Left ventricle myocardium inferior (tissue), 1 donor: ENCODE measurements around the gene ACSS2. TPM values are rescaled to one million over a fixed set of nuclear protein-coding genes. Genes with fewer than 3 reads are reported as not detected.

Experiments used
- DNase-seq: peaks from one replicate; pipeline ENCODE4 v3.0.0-alpha.2; 2020
- H3K27ac ChIP-seq: fragments of 200-600 bp; replicated peaks from 2 replicates; pipeline ENCODE4 v1.8.0; 2021
- H3K27me3 ChIP-seq: fragments of 200-600 bp; 2 replicates; pipeline ENCODE4 v1.8.0; 2021; ENCODE audit warnings: low read depth
- H3K36me3 ChIP-seq: fragments of 200-600 bp; 2 replicates; pipeline ENCODE4 v1.8.0; 2021
- H3K4me1 ChIP-seq: fragments of 200-600 bp; 2 replicates; pipeline ENCODE4 v1.8.0; 2021
- H3K4me3 ChIP-seq: fragments of 200-600 bp; 2 replicates; pipeline ENCODE4 v1.8.0; 2021; ENCODE audit warnings: mild to moderate bottlenecking, moderate library complexity
- H3K9me3 ChIP-seq: fragments of 200-600 bp; replicated peaks from 2 replicates; pipeline ENCODE4 v1.8.0; 2021
- intact Hi-C: fragments of 100-400 bp; cut with micrococcal nuclease; formaldehyde crosslinking; loops from one replicate; pipeline ENCODE4 v1.11.0; 2022
- total RNA-seq: library from RNA; stranded (reverse); fragmentation: NEBNext Ultra II Directional; extraction: Animal tissue kit (Norgen Biotek cat#: 25700); gene quantifications from one replicate; pipeline ENCODE4 v1.2.1, GENCODE V29; 2021
- TF ChIP-seq, protein P1 (sequence below): fragments of 200-600 bp; IDR thresholded peaks from 2 replicates; pipeline ENCODE4 v1.8.0; 2021; ENCODE audit warnings: antibody characterized with exemption, mild to moderate bottlenecking, borderline replicate concordance
- donor health status: DM: no; HTN: yes; CAD: no; lungs with severe emphysema.

Gene ACSS2
- total RNA-seq, 1 donor from 2014 or later = 101 TPM

DNA sequence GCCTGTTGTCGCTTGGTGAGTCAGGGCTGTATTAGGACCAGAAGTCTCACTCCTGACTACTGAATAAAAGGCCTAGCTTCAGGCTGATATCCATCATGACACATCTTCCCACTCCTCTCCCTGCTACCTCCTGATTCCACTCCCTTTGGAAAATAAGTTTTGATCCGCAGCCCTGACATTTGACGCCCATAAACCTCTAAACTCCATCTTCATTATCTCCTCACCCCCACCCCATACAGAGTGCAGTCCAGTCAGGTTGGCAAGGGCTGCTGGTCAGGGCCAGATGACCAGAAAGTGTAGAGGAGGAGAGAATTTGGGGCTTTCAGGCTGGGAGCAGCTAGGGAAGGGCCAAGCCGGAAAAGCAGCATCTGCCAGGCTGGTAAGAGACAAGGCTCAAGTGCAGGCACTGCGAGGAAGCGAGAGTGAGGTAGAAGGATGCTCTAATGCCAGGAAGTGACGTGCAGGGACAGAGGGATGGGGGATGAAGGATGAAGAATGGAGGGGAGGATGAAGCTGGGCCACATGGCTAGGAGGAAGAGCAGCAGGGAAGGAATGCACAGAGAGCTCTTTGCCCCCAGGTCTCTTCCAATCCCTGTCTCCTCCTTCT is 5.0 kb upstream of the ACSS2 start:
- no peak for DNase-seq
- no peaks in the 10 kb centered on the region for H3K27me3 ChIP-seq
- TF ChIP-seq, protein P1, sequence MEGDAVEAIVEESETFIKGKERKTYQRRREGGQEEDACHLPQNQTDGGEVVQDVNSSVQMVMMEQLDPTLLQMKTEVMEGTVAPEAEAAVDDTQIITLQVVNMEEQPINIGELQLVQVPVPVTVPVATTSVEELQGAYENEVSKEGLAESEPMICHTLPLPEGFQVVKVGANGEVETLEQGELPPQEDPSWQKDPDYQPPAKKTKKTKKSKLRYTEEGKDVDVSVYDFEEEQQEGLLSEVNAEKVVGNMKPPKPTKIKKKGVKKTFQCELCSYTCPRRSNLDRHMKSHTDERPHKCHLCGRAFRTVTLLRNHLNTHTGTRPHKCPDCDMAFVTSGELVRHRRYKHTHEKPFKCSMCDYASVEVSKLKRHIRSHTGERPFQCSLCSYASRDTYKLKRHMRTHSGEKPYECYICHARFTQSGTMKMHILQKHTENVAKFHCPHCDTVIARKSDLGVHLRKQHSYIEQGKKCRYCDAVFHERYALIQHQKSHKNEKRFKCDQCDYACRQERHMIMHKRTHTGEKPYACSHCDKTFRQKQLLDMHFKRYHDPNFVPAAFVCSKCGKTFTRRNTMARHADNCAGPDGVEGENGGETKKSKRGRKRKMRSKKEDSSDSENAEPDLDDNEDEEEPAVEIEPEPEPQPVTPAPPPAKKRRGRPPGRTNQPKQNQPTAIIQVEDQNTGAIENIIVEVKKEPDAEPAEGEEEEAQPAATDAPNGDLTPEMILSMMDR = no peak
- H3K4me3 ChIP-seq = peak overlapping the region; percentile 89
- H3K9me3 ChIP-seq = no peaks in the 10 kb centered on the region
- H3K36me3 ChIP-seq = no peaks in the 10 kb centered on the region
- peaks cover 56% of the 10 kb centered on the region for H3K4me1 ChIP-seq
- intact Hi-C loops = loop anchor here (5.0 kb wide), 1 partner anchor 91 kb away; no protein-coding TSS in a partner anchor
- H3K27ac ChIP-seq = peak overlapping the region; percentile 84

DNA sequence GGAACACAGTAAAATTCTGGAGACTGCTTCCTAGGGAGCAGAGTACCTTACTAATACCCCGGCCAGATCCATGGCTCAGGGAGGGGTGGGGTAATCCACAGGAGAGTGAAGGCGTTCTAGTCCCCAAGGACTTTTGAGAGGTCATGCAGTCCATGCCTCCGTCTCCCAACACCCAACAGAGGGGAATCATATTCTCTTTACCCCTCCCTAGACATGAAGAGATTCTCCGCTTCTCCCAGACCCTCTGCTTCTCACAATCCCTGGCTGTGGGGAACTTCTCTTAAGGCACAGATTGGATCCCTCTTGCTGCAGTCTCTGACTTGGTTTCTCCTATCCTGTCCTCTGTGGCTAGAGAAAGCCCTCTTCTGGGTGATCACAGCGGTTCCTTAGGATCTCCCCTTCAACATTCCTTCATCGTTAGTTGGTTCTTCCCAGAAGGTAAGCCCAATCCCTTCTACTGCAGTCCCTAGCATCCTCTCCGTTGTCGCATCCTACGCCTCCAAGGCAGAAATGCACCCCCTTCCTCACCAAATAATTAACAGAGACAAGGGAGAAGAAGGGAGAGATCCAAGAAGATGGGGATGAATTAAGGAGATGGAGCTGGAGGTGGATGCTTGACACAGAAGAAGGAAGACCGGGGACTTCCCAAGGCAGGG is 4.3 kb upstream of the ACSS2 start:
- H3K27me3 ChIP-seq = no peaks in the 10 kb centered on the region
- no peaks in the 10 kb centered on the region for H3K36me3 ChIP-seq
- intact Hi-C loops = loop anchor here (5.0 kb wide), 1 partner anchor 90 kb away; no protein-coding TSS in a partner anchor
- TF ChIP-seq, protein P1 = no peak
- peaks cover 63% of the 10 kb centered on the region for H3K4me1 ChIP-seq
- no peak for DNase-seq
- peak overlapping the region; percentile 84 for H3K27ac ChIP-seq
- no peaks in the 10 kb centered on the region for H3K9me3 ChIP-seq
- H3K4me3 ChIP-seq = peak overlapping the region; percentile 89

DNA sequence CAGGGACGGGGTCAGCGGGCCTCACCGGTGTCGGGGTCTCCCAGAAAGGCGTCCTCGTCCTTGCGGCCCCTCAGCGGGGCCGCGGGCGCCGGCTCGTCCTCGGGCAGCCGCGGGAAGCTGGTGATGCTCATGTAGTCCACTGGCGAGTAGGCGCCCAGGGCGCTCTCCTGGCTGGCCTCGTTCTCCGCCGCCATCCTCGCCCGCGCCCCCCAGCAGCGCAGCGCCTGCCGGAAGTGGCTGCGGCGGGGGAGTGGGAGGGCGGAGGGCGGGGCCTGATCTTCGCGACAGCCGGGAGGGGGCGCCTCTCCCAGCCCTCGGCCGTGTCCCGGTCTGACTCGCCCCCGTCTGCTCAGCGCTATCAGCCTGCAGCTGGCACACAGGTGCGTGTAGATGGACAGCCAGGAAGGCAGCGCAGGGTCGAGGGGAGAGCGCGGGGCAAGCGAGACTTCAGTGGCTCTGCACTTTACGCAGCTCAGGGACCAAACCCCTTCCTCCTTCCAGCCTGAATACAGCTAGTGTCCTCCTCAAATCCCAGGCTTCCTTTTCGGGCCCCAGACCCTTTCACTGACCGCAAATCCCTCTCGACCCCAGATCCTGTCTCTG is 3.7 kb upstream of the ACSS2 start, which contains the start of gene GGT7:
TSS of gene GGT7 (minus strand) at position 235 of the 603 bp plus-strand sequence. CDS start at position 194, 41 bp downstream.
- DNase-seq = peak; percentile 85
- intact Hi-C loops = loop anchor here (5.0 kb wide), 1 partner anchor 90 kb away; no protein-coding TSS in a partner anchor
- Histone ChIP-seq H3K4me1 (peaks cover 69% of the 10 kb centered on the region), H3K4me3 (peak within 1 kb of the TSS; percentile 89), H3K27ac (peak within 1 kb of the TSS; percentile 84), H3K36me3 (no peaks in the 10 kb centered on the region), H3K27me3 (no peaks in the 10 kb centered on the region), H3K9me3 (no peaks in the 10 kb centered on the region)
- TF ChIP-seq, protein P1 = peak; percentile 77

DNA sequence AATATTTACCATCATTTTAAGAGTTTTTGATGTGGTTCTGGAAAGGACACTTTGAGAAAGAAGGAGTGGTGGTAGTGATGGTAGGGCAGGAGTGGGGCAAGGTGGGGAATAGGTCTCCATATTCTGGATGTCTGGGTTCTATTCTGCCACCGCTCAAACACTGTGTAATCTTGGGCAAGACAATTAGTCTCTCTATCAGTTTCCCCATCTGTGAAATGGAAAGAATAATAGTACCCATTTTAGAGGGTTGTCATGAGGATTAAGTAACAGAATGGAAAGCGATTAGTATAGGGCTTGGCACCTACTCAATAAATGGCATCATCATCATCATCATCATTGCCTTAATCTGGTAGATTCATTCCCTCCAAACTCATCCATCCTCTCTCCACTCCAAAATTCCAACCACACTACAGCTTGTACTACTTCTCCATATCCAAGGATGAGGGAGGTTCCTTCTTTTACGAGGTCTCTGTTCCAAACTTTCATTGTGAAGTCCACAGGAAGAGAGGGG is 2.8 kb upstream of the ACSS2 start:
- intact Hi-C loops = loop anchor here (5.0 kb wide), 1 partner anchor 89 kb away; no protein-coding TSS in a partner anchor
- no peaks in the 10 kb centered on the region for H3K9me3 ChIP-seq
- no peaks in the 10 kb centered on the region for H3K36me3 ChIP-seq
- peak overlapping the region; percentile 89 for H3K4me3 ChIP-seq
- peaks cover 78% of the 10 kb centered on the region for H3K4me1 ChIP-seq
- TF ChIP-seq, protein P1 = no peak
- H3K27ac ChIP-seq = peak overlapping the region; percentile 84
- DNase-seq = no peak
- no peaks in the 10 kb centered on the region for H3K27me3 ChIP-seq

DNA sequence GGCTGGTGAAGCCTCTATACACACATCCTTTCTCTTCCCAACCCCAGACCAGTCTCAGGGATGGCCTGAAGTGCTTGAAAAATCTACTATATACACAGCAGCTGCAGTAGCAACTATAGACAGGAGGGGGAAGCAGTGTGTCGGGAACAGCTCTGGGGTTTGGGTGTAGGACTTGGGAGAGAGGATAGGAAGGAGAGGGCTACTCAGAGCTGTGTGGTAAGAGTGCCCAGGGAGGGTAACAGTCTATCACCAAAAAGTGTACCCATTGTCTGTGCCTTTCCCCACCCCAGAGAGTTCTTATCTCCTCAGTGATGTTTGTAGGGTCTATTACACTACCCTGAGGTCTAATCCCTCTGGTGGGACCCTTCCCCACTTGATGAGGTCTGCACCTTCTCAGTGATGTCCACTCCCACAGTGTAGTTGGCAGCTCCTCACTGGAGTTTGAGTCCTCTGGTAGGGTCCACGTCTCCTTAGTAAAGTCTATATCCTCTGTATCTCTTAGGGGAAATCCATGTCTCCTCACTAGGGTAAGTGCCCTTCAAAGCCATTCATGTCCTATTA is 2.2 kb upstream of the ACSS2 start:
- H3K27me3 ChIP-seq = no peaks in the 10 kb centered on the region
- intact Hi-C loops = loop anchor here (5.0 kb wide), 1 partner anchor 88 kb away; no protein-coding TSS in a partner anchor
- no peaks in the 10 kb centered on the region for H3K9me3 ChIP-seq
- DNase-seq = peak; percentile 66
- H3K27ac ChIP-seq = peak overlapping the region; percentile 89
- TF ChIP-seq, protein P1 = peak; percentile 94
- H3K4me3 ChIP-seq = no peak overlapping the region
- H3K4me1 ChIP-seq = peaks cover 80% of the 10 kb centered on the region
- no peaks in the 10 kb centered on the region for H3K36me3 ChIP-seq
